ENCODE results near the gene PER3.

PER3 gene

GRCh38 chr1:7878027-7878426 is 93.9 kb downstream of the PER3 start:
- DNase-seq, result no peak

DNA sequence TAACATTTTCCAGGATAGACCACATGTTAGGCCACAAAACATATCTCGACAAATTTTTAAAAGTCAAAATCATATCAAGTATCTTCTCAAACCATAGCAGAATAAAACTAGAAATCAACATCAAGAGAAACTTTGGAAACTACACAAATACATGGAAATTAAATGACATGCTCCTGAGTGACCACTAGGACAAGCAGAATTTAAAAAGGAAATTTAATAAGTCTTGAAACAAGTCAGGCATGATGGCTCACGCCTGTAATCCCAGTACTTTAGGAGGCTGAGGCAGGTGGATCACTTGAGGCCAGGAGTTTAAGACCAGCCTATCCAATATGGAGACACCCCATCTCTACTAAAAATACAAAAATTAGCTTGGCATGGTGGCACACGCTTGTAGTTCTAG is 95.1 kb downstream of the PER3 start:
- no peak for DNase-seq

DNA sequence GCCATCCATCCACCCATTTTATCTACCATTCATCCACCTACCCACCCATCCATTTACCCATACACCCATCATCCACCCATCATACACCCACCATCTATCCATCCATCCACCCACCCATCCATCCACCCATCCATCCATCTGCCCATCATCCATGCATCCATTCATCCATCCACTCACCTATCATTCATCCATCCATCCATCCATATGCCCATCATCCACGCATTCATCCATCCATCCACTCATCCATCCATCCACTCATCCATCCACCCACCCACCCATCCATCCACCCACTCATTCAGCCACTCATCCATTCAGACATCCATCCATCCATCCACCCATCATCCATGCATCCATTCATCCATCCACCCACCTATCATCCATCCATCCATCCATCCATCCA is 100.7 kb downstream of the PER3 start:
- DNase-seq, result no peak

- no peak for DNase-seq
Observed at GRCh38 chr1:7885513-7886404, 101.7 kb downstream of the PER3 start.

GRCh38 chr1:7886405-7886745 is 102.3 kb downstream of the PER3 start:
- no peak for DNase-seq

DNA sequence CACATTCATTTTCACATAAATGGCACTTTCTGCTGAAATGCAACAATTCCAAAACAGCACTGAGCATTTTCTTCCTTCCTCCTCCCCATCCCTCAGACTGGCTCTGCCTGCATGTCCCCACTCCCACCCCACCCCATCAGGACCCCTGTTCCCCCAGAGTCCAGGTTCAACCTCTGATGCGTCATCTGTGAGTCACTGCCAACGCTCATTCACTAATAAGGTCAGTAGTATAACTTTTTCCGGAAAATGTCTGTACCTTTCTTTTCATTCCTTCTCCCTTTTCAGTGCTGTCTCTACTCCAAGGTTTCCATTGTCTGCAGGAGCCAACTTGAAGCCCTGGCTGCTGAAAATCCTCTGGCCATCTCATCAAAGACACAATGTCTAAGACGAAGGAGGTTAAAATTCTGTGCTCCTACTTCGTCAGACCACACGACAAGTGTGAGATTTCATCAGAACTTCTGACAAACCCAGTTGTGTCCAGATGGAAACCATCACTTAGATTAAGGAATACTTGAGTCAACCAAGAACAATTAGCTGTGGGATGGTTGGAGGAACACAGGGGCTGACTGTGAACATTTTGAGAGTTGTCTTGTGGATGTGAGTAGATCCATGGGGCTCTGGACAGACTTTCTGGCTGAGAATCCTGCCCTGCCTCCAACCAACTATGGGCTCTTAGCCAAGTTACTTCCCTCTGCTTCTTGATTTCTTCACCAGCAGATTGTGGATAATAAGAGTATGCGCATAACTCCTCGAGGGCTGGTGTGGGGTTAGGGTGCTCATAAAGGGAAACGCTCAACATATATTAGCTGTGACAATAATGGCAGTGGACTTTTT is 104.4 kb downstream of the PER3 start:
- no peak for DNase-seq

DNA sequence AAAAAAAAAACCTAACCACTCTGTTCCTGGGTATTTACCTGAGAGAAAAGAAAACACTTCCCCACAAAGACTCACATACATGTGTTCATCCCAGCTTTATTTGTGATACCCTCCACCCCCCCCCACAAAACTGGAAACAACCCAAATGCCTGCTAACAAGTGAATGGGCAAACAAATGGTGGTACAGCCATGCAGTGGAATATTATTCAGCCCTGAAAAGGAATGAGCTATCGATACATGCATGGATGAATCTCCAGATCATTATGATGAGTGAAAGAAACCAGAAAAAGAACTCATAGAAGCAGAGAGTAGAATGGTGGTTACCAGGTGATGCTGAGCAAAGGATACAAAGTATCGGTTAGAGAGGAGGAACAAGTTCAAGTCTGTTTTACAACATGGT is 106.8 kb downstream of the PER3 start:
- DNase-seq, result no peak

- no peak for DNase-seq
Observed at GRCh38 chr1:7891804-7892203, 107.7 kb downstream of the PER3 start.

DNA sequence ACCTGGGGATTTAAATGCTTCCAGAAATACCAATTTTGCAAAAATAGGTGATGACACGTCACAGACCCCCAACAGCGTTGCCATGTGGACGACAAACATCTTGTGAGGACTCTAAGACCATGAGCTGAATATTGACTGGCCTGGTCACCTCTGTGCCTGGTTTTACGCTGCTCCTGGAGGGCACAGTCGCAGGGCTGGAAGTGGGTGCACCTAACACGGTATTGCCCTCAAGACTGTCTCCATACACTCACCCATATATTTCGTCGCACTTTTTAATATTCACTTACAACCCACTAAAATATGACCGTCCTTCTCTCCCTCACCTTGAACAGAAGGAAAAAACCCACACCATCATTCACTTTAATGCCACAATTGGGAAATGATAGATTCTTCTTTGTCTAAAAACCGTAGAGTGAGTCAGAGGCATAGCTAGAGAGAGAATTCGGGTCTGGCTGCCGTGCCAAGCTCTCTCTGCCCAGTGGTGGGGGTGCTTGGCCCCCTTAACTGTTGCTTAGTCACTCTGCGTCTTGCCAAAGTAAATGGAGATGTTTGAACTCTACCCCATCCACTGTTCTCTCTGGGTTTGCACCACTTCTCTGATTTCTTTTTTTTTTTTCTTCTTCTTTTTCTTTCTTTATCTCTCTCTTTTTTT is 109.6 kb downstream of the PER3 start:
- DNase-seq, result no peak

All from AML-193 (cell line).